Activated effector memory CD4-positive, alpha-beta T cell treated with anti-CD3 and anti-CD28 coated beads, Interleukin-2, amount 50 U/mL, for 16 hours (primary cell): ENCODE measurements around the gene PRKAB1.

ENCODE experiments used
- DNase-seq: peaks from one replicate; pipeline ENCODE4 v3.0.0-alpha.2; 2020

The PRKAB1 gene

GRCh38 chr12:119664642-119665041 lies 3.3 kb upstream of the PRKAB1 start:
- no peak for DNase-seq

- no peak for DNase-seq
Observed at GRCh38 chr12:119665164-119665929, 2.6 kb upstream of the PRKAB1 start.

DNA sequence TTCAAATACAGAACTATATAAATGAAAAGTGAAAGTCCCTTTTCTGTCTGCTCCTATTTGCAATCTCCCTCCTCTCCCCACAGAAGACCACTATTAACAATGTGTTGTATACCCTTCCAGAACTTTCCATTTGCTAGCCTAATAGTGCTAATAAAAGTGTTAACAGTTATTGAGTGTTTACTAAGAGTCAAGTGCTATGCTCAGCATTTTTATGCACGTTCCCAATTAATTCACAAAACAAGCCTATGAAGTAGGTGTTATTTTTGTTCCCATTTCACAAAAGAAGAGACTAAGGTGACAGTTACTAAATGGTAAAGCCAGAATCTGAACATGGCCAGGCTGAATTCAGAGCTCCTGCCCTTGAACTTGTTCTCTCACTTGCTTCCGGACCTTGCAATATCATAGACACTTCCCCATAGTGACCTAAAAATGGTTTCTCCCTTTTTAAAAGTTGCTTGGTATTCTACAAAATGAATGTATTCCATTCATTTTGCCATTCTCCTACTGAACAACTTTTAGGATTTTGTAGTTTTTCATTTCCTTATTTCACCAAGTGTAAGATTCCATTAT lies 1.6 kb upstream of the PRKAB1 start:
- DNase-seq, result no peak

DNA sequence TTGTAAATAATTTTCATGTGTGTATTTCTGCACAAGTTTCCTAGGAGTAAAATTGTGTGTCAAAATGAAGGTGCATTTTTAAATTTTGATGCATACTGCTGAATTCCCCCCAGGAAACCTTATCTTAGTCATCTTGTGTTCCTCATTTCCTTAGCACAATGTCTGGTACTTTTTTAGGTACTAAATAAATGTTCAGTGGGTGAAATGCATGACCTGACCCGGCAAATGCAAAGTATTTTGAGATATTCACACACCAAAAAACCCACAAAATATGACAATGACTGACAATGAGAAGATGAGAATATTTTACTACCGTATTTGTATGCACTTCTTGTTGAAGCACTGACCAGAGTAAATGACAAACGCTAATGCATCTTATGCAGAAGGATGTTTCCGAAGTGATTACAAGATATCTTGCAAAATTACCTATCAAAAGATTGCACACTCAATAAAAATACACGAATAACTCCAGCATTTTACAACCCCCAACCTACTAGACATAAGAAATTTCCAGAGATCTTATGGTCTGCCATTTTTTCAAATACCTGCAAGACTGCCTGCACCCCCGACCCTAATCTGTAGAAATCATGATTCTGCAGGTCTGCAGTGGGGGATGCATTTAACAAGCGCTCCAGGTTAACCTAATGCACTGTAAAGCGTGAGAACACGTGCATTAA lies 895 bp upstream of the PRKAB1 start:
- no peak for DNase-seq

- DNase-seq, result no peak
Observed at GRCh38 chr12:119668324-119668841, 450 bp downstream of the PRKAB1 start.

DNA sequence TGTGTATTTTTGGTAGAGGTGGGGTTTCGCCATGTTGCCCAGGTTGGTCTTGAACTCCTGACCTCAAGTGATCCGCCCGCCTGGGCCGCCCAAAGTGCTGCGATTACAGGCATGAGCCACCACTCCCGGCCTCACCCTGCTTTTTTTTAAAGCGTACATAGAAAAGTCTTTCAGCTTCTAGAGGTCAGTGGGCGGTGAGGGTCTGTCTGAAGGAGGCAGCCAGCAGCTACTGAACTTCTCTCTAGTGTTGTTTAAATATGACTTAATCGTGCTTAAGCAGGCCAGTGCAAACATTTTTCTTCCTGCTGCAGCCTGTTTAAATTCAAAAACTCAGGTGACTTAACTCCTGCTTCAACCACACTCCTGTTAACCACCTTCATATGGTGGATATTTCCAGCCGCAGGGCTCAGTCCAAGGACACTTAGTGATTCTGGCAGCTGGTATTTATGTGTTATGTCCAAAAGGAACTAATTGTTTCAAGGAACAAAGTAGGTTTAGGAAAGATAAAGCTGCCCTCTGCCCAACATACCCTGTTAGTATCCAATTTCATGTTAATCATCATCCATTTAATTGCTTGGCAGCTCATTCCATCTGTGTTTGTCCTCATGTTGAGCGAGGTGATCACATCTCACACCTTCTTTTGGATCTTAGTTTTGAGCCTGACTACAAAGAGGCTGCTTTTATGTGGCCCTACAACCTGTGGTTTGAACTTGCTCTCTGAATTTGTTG lies 2.0 kb downstream of the PRKAB1 start:
- no peak for DNase-seq

DNA sequence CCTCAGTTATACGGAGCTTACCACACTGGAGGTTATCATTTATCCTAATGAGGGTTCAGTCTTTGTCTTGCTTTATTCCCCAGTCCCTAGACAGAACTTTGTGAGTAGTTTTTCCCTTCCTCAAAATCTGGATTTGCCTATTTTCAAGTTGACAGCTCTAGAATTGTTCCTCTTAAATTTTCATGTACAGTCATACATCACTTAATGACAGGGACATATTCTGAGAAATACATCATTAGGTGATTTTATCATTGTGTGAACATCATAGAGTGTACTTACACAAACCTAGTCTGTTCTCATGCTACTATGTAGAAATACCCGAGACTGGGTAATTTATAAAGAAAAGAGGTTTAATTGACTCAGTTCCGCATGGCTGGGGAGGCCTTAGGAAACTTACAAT lies 3.1 kb downstream of the PRKAB1 start:
- no peak for DNase-seq

DNA sequence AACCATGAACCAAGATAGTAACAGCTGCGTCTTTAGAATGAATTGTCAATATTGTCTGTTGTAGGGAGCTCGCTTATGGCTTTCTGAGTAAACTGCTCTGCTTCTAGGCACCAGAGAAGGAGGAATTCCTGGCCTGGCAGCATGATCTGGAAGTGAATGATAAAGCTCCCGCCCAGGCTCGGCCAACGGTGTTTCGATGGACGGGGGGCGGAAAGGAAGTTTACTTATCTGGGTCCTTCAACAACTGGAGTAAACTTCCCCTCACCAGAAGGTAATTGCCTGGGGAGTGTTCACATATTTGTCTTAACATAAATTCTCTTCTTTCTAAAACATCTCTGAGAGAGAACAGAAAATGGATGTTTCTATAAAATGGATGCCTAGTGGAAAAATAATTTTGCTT lies 4.3 kb downstream of the PRKAB1 start:
- no peak for DNase-seq

- DNase-seq, result no peak
Observed at GRCh38 chr12:119673634-119674033, 5.7 kb downstream of the PRKAB1 start.

DNA sequence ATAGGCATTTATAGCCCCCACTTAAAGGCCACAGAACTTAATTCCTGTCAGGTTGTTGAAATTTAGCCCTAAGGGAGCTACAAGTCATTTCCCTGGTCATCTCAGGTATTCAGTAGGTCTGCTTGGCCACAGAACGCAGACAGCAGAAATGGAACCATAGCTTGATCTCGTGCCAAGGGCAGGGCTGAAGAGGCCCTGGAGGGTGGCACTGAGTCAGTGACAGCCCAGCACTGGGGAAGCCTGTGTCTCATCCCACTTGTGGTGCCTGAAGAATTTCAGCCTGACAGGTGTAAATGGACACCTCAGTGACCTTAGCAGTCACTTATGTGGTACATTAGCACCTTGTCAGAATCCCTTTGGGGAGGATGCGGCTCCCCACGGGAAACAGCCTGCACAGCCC lies 6.6 kb downstream of the PRKAB1 start:
- DNase-seq, result no peak

DNA sequence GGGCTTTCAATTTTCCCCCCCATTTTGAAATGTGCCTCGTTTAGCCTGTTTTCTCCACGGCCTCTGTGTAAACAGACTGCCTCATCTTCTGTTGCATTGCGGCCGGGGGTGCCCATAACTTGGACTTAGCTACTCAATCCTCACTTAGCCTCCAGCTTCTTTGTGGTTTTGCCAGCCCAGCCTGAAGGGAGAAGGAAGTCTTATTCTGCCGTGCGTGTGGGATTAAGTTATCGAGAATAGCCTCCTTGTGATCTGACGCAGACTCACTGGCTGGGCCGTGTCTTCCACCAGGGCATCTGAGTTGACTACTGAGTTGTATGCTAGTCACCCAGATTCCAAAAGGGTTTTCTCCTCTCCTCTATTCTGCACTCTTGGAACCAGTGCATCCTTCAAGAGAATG lies 8.1 kb downstream of the PRKAB1 start:
- no peak for DNase-seq

GRCh38 chr12:119676573-119676972 lies 8.6 kb downstream of the PRKAB1 start:
- DNase-seq, result no peak

- no peak for DNase-seq
Observed at GRCh38 chr12:119678459-119678858, 10.5 kb downstream of the PRKAB1 start.

GRCh38 chr12:119679081-119679480 lies 11.1 kb downstream of the PRKAB1 start:
- DNase-seq, result no peak

- DNase-seq, result no peak
Observed at GRCh38 chr12:119679490-119679889, 11.6 kb downstream of the PRKAB1 start.

- no peak for DNase-seq
Observed at GRCh38 chr12:119681111-119681510, 13.2 kb downstream of the PRKAB1 start.

GRCh38 chr12:119681728-119682638 lies 14.1 kb downstream of the PRKAB1 start:
- DNase-seq, result no peak

GRCh38 chr12:119682639-119683252 lies 14.8 kb downstream of the PRKAB1 start:
- DNase-seq, result no peak

DNA sequence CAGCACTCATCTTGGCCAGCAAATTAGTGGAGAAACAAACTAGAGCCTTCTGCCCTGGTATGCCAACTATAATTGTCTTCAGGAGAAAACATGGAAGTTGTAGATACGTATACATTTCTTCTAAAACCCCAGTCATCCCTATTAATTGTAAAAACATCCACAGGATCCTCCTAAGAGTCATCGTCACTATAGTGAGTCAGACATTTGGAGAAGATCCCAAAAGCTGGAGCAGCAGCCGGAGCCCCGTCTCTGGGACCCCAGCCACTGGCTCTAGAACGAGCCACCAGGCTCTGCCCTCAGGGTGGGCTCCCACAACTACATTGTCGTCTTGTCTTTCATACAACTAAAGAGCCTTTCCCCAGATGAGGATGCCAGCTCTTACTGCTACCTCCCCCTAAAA lies 15.5 kb downstream of the PRKAB1 start:
- no peak for DNase-seq

DNA sequence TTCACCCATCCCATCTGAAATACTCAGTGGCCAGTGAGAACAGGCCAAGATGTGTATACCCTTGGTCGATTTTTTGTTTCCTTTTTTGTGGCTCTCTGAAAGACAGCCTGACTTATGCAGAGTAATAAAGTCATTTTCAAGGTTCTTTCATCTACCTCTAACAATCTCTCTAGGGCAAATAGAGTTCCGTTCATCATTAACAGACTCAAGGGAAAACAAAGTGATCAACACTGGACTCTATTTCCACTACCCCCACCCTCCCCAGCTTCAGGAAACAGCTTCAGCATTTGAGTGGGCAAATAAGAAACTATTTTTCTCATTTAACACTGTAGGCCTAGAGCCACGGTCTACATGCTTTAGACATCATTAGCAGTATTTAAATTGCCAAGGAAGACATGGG lies 15.9 kb downstream of the PRKAB1 start:
- DNase-seq, result no peak

DNA sequence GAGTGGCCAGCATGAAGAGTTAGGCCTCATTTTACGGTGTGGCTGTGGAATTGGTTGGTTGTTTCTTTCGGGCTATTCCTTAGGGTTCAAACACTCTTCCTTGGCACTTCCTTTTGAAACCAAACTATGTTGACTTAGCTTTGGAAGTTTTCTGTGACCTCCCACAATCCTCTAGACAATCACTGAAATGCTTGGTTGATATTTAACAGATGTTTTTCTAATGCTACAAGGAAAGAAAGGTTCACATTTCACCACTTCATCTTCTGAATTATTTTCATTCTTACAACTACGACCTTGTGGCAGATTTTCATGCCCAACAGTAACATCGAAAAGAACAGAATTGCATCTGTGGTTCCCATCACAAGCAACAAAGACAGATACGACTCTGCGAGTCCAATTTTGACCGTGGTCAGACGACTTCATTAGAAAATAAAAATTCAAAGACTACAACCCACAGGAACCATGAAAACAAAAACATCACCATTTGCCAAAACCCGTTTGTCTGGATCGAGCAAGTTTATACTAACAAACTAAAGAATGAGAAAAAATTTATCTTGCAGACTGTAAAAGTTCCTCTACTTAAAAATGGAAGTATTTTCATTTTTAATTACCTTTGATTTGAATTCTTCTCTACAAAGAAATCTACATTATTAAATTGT lies 16.9 kb downstream of the PRKAB1 start:
- no peak for DNase-seq
